MM.1S (cell line): ENCODE results near the gene ZNF799.

ENCODE experiments used
- DNase-seq: peaks from one replicate; pipeline ENCODE4 v3.0.0-alpha.2; 2015
- H2AFZ ChIP-seq: fragments of 300-600 bp; sonication (generic); 2 replicates; pipeline ENCODE4 v1.6.0; 2016; ENCODE audit warnings: antibody characterized with exemption, low read length
- H3F3A ChIP-seq: fragments of 300-600 bp; sonication (generic); 2 replicates; pipeline ENCODE4 v1.6.1; 2016; ENCODE audit warnings: mild to moderate bottlenecking, antibody characterized with exemption, low read length, moderate library complexity, mixed read lengths; ENCODE audit not compliant: insufficient read depth
- H3K27ac ChIP-seq: fragments of 300-600 bp; sonication (generic); 2 replicates; pipeline ENCODE4 v1.5.1; 2016; ENCODE audit warnings: mild to moderate bottlenecking, low read length
- H3K27me3 ChIP-seq: fragments of 300-600 bp; sonication (generic); replicated peaks from 2 replicates; pipeline ENCODE4 v1.6.0; 2016; ENCODE audit warnings: low read length; ENCODE audit not compliant: insufficient read depth
- H3K36me3 ChIP-seq: fragments of 300-600 bp; sonication (generic); replicated peaks from 2 replicates; pipeline ENCODE4 v1.6.1; 2016; ENCODE audit warnings: mild to moderate bottlenecking, low read length, mixed read lengths; ENCODE audit not compliant: insufficient read depth
- H3K4me1 ChIP-seq: fragments of 300-600 bp; sonication (generic); 2 replicates; pipeline ENCODE4 v1.6.1; 2016; ENCODE audit warnings: low read length, mixed read lengths
- H3K4me2 ChIP-seq: fragments of 300-600 bp; sonication (generic); 2 replicates; pipeline ENCODE4 v1.6.0; 2016; ENCODE audit warnings: low read depth, low read length
- H3K4me3 ChIP-seq: fragments of 300-600 bp; sonication (generic); 2 replicates; pipeline ENCODE4 v1.5.1; 2016; ENCODE audit warnings: low read length, mixed read lengths
- H3K79me2 ChIP-seq: fragments of 300-600 bp; sonication (generic); 2 replicates; pipeline ENCODE4 v1.6.1; 2016; ENCODE audit warnings: mixed run types, low read length, mixed read lengths
- H3K9ac ChIP-seq: fragments of 300-600 bp; sonication (generic); 2 replicates; pipeline ENCODE4 v1.6.1; 2016; ENCODE audit warnings: low read length, mixed read lengths
- H3K9me2 ChIP-seq: fragments of 300-600 bp; sonication (generic); replicated peaks from 2 replicates; pipeline ENCODE4 v1.6.1; 2016; ENCODE audit warnings: mild to moderate bottlenecking, low read length, mixed read lengths; ENCODE audit not compliant: insufficient read depth
- H3K9me3 ChIP-seq: fragments of 300-600 bp; sonication (generic); replicated peaks from 2 replicates; pipeline ENCODE4 v1.6.1; 2016; ENCODE audit warnings: mild to moderate bottlenecking, low read length, mixed read lengths; ENCODE audit not compliant: insufficient read depth
- H4K20me1 ChIP-seq: fragments of 300-600 bp; sonication (generic); 2 replicates; pipeline ENCODE4 v1.6.1; 2016; ENCODE audit warnings: mild to moderate bottlenecking, low read length, moderate library complexity, mixed read lengths; ENCODE audit not compliant: insufficient read depth
- CTCF ChIP-seq: fragments of 300-600 bp; sonication (generic); IDR thresholded peaks from 2 replicates; pipeline ENCODE4 v1.5.1; 2016; ENCODE audit warnings: antibody characterized with exemption, low read length, mixed read lengths
- EZH2 ChIP-seq: fragments of 300-600 bp; sonication (generic); optimal IDR thresholded peaks from 2 replicates; pipeline ENCODE3; 2017; ENCODE audit warnings: low read depth, mild to moderate bottlenecking, antibody characterized with exemption, low read length, mixed read lengths
- EZH2phosphoT487 ChIP-seq: fragments of 300-600 bp; sonication (generic); IDR thresholded peaks from 2 replicates; pipeline ENCODE4 v1.6.1; 2018; ENCODE audit warnings: antibody characterized with exemption, low read length

The ZNF799 gene

GRCh38 chr19:12400633-12401502 is at the start of gene ZNF799:
TSS of gene ZNF799 (minus strand) at chr19:12401271. CDS start at chr19:12401070, 201 bp downstream.
- peak within 1 kb of the TSS; percentile 74; the same call in 1 of the 2 replicates for H3K4me2 ChIP-seq
- peak; percentile 96 for DNase-seq
- no peaks in the 10 kb centered on the region for H3K36me3 ChIP-seq
- H3K27ac ChIP-seq = peak within 1 kb of the TSS; percentile 68; the same call in 1 of the 2 replicates
- TF ChIP-seq CTCF (no peak), EZH2 (no peak), EZH2phosphoT487 (no peak)
- no peaks in the 10 kb centered on the region for H3K9me2 ChIP-seq
- peaks cover 8% of the 10 kb centered on the region; the same call in 1 of the 2 replicates for H3F3A ChIP-seq
- no peaks in the 10 kb centered on the region for H3K4me1 ChIP-seq
- H3K79me2 ChIP-seq = no peaks in the 10 kb centered on the region
- peak within 1 kb of the TSS; percentile 83 for H2AFZ ChIP-seq
- peak within 1 kb of the TSS; percentile 54; the same call in 1 of the 2 replicates for H3K9ac ChIP-seq
- H3K9me3 ChIP-seq = no peaks in the 10 kb centered on the region
- H3K27me3 ChIP-seq = no peaks in the 10 kb centered on the region
- H4K20me1 ChIP-seq = no peaks in the 10 kb centered on the region
- H3K4me3 ChIP-seq = peak within 1 kb of the TSS; percentile 91

- no peaks in the 10 kb centered on the region for H3K36me3 ChIP-seq
- no peaks in the 10 kb centered on the region for H4K20me1 ChIP-seq
- no peak overlapping the region for H3K9ac ChIP-seq
- H3K9me3 ChIP-seq = no peaks in the 10 kb centered on the region
- H3K9me2 ChIP-seq = no peaks in the 10 kb centered on the region
- no peaks in the 10 kb centered on the region for H3F3A ChIP-seq
- no peak overlapping the region for H2AFZ ChIP-seq
- TF ChIP-seq EZH2 = no peak
- TF ChIP-seq CTCF = no peak
- no peak overlapping the region for H3K4me3 ChIP-seq
- H3K27me3 ChIP-seq = no peaks in the 10 kb centered on the region
- no peaks in the 10 kb centered on the region for H3K79me2 ChIP-seq
- H3K4me2 ChIP-seq = no peak overlapping the region
- no peak overlapping the region for H3K27ac ChIP-seq
- no peaks in the 10 kb centered on the region for H3K4me1 ChIP-seq
- DNase-seq = no peak
These were observed 49.8 kb upstream of the ZNF799 start for GRCh38 chr19:12450844-12451243.

GRCh38 chr19:12448808-12449207 is 47.7 kb upstream of the ZNF799 start:
- Histone ChIP-seq H3K79me2 (no peaks in the 10 kb centered on the region), H3K9ac (no peak overlapping the region), H3K9me2 (no peaks in the 10 kb centered on the region), H3F3A (no peaks in the 10 kb centered on the region), H3K4me1 (no peaks in the 10 kb centered on the region), H2AFZ (no peak overlapping the region), H3K4me3 (no peak overlapping the region), H3K9me3 (no peaks in the 10 kb centered on the region), H4K20me1 (no peaks in the 10 kb centered on the region), H3K27me3 (no peaks in the 10 kb centered on the region), H3K4me2 (no peak overlapping the region), H3K27ac (no peak overlapping the region), H3K36me3 (no peaks in the 10 kb centered on the region)
- no peak for TF ChIP-seq CTCF
- no peak for TF ChIP-seq EZH2
- TF ChIP-seq EZH2phosphoT487 = no peak
- DNase-seq = no peak
